Cardiac fibroblast (primary cell): ENCODE results near the gene SLC4A4.

ENCODE experiments used
- DNase-seq, 2 donors: peaks; one replicate each; pipeline versions ENCODE4 v3.0.0 to v3.0.0-alpha.2; 2010; ENCODE audit warnings: low read depth in 2 of 2
- H3K4me3 ChIP-seq, 2 donors: replicated peaks in 1 of 2; 1 replicate in 1 of 2; 2 replicates in 1 of 2; pipeline ENCODE4 v1.5.1; 2011; ENCODE audit warnings: low read depth in 2 of 2, low read length in 2 of 2, mild to moderate bottlenecking in 2 of 2, moderate library complexity in 1 of 2
- TF ChIP-seq, protein P1 (sequence below): IDR thresholded peaks from one replicate; pipeline ENCODE4 v1.5.1; 2011; ENCODE audit warnings: low read depth, mild to moderate bottlenecking, low read length, inconsistent platforms

SLC4A4 gene

DNA sequence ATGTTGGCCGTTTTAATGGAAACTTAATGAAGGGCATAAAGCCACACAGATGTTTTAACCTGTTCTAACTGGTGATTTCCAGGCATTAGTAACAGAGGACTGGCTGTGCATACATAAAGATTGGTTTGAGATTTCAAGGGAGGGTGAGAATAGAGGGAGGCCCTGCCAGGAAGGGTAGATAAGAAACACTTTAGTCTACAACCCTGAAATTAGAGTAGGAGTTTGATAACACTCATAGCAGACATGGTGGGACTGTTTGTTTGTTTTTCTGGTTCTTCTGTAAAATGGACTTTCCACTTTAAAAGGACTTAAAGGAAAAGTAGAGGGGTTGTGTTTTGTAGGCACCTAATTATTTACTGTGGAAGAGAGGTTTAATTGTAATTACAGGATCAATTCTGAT, 16.2 kb downstream of the SLC4A4 start:
- no peak for DNase-seq
- H3K4me3 ChIP-seq, result no peak overlapping the region
- TF ChIP-seq, protein P1, sequence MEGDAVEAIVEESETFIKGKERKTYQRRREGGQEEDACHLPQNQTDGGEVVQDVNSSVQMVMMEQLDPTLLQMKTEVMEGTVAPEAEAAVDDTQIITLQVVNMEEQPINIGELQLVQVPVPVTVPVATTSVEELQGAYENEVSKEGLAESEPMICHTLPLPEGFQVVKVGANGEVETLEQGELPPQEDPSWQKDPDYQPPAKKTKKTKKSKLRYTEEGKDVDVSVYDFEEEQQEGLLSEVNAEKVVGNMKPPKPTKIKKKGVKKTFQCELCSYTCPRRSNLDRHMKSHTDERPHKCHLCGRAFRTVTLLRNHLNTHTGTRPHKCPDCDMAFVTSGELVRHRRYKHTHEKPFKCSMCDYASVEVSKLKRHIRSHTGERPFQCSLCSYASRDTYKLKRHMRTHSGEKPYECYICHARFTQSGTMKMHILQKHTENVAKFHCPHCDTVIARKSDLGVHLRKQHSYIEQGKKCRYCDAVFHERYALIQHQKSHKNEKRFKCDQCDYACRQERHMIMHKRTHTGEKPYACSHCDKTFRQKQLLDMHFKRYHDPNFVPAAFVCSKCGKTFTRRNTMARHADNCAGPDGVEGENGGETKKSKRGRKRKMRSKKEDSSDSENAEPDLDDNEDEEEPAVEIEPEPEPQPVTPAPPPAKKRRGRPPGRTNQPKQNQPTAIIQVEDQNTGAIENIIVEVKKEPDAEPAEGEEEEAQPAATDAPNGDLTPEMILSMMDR, result no peak

DNA sequence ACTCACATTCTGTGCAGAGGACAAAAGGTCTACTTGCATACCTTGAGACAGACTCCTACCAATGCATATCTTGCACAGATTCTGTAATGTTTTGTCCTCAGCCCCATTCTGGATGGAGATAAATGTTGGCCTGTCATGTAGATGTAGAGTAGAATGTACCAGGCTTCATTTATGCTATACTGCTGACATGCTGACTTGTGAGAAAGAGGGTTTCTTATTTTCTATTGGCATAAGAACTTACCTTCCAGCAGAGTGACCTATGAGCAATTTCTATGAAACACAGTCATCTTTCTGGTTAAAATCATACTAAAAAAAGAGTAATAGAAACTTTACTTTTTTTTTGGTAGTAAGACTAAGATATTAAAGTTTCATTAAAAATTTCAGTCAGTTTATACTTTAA, 17.2 kb downstream of the SLC4A4 start:
- no peak overlapping the region for H3K4me3 ChIP-seq
- no peak for DNase-seq
- TF ChIP-seq, protein P1, result no peak

DNA sequence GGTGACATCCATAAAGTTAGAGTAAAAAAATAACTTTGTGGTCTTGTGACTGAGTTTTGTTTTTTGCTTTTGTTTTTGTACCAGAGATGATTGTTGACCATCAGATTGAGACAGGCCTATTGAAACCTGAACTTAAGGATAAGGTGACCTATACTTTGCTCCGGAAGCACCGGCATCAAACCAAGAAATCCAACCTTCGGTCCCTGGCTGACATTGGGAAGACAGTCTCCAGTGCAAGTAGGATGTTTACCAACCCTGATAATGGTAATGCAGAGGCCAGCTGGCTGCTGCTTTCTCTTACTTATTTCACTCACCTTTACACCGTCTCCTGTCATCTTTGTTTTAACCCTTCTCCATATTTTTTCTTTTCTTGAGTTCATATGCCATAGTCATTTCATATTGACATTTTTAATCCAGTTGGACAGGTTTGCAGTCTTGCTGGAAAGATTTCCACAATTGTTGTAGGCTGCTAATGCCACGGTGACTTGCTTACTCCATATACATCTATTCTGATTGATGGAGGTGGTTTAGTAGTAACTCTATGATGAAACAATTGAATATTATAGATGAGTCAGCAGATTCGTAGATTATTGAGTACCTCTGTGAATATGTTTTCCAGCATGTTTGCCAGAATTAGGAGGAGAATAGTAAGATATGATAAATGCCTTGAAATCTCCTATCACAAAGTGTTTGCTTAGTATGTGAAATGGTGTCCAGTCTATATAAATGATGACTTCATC, 18.3 kb downstream of the SLC4A4 start:
- TF ChIP-seq, protein P1, result no peak
- DNase-seq, result no peak
- no peak overlapping the region for H3K4me3 ChIP-seq

DNA sequence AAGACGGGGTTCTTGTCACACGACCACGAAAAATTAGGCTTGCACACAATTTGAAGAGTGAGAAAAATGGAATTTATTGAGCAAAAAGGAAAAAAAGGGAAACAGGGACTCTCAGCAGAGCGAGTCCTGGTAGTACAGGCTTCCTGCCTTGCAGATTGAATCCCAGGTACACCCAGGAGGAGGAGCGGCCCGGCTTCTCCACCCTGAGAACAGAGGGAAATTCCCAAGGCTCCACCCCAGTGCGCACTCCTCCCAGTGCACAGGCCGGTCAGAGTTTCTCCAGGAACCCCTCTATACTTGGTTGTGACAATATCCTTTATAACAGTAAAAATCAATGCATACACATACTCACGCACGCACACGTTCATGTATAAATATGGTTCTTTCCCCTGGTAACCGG, 22.0 kb downstream of the SLC4A4 start:
- H3K4me3 ChIP-seq, result no peak overlapping the region
- no peak for DNase-seq
- TF ChIP-seq, protein P1, result no peak

DNA sequence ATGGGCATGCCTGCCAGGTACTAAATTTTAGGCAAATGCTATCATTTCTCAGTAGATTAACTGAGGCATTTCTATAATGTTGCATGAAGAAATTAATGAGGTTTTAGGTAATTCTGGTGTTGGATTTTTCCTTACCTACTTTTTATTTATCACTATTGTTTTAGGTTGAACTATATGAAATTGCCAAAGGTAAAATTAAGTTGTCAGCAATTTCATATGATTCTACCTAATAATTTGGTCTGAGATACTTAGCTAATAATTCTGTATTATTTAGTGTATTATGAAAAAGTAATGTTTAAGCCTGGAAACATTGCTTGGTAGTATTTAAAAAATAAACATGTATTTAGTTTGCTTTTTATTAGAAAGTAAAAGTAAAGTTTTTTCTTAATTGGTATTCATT, 22.7 kb downstream of the SLC4A4 start:
- no peak overlapping the region for H3K4me3 ChIP-seq
- DNase-seq, result no peak
- TF ChIP-seq, protein P1, result no peak

DNA sequence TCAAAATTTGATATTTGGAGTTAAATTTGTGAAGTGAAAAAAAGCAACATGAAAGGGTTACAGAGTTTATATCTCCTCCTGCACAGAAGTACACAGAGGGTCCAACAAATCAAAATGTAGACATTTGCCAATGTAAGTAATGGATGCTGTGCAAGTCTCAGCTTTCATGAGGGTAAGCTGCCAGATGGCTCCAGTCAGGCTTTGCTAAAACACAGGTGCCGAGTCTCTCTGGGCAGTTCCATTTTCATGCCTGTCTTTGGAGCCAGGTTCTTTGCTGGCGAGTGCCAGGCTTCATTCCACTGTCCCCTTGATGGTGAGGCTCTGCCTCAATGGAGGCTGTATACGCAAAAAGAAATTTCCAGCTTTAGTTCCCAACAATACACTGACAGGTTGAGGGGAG, 27.9 kb downstream of the SLC4A4 start:
- DNase-seq, result no peak
- TF ChIP-seq, protein P1, result no peak
- no peak overlapping the region for H3K4me3 ChIP-seq

DNA sequence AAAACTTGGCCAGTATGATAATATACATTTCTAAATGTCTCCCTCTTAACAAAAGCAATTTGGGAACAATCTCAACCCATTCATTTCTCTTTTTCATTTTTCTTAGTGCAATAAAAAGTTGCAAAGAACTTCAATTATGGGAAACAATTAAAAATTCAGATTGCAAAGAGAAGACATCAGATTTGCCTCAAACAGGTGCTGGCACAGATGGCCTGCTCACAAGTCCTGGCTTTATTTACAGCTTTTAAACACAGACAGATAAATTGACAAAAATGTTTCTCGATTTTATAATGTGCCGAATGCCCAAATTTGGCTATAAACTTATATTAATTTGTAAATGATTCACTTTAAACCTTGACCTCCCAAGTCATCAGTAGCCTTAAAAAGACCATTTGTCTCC, 28.7 kb downstream of the SLC4A4 start:
- no peak overlapping the region for H3K4me3 ChIP-seq
- DNase-seq, result no peak
- TF ChIP-seq, protein P1, result no peak
